Uterus (tissue), 4 donors: Measurements from ENCODE around the gene HSPB8. TPM values are rescaled to one million over a fixed set of nuclear protein-coding genes. Genes with fewer than 3 reads are reported as not detected.
A peak's percentile ranks its signal among the peaks of the same experiment; 100 is the strongest.

Source experiments
- DNase-seq, 2 donors: peaks; one replicate each; pipeline ENCODE4 v3.0.0-alpha.2; 2019 to 2020
- H3K27ac ChIP-seq, 2 donors: fragments of 200-600 bp; sonication (generic); 1 replicate in 1 of 2; 2 replicates in 1 of 2; pipeline ENCODE4 v1.5.1; 2016 to 2018
- H3K27me3 ChIP-seq, 2 donors: fragments of 200-600 bp; sonication (generic); one replicate each; pipeline ENCODE4 v1.5.1; 2018 to 2019; ENCODE audit warnings: control low read depth in 1 of 2
- H3K36me3 ChIP-seq, 2 donors: fragments of 200-600 bp; sonication (generic); one replicate each; pipeline ENCODE4 v1.5.1; 2019; ENCODE audit warnings: control low read depth in 1 of 2
- H3K4me1 ChIP-seq, 2 donors: fragments of 200-600 bp; sonication (generic); one replicate each; pipeline ENCODE4 v1.5.1; 2018 to 2019; ENCODE audit warnings: control low read depth in 1 of 2
- H3K4me3 ChIP-seq, 2 donors: fragments of 200-600 bp; sonication (generic); 1 replicate in 1 of 2; 2 replicates in 1 of 2; pipeline ENCODE4 v1.5.1; 2018 to 2019; ENCODE audit warnings: mild to moderate bottlenecking in 1 of 2
- H3K9me3 ChIP-seq, 2 donors: fragments of 200-600 bp; sonication (generic); one replicate each; pipeline ENCODE4 v1.5.1; 2019; ENCODE audit warnings: control low read depth in 1 of 2
- POLR2A ChIP-seq, 2 donors: fragments of 450-650 bp; IDR thresholded peaks; one replicate each; pipeline ENCODE4 v1.6.1; 2016; ENCODE audit warnings: antibody characterized with exemption in 2 of 2, mild to moderate bottlenecking in 1 of 2, moderate library complexity in 1 of 2
- intact Hi-C: fragments of 100-400 bp; cut with DNase I; formaldehyde crosslinking; loops from one replicate; pipeline ENCODE4 v1.15.1; 2023; ENCODE audit warnings: low total_unique reads
- total RNA-seq, 4 donors: library from RNA; depleted of rRNA in 3 of 4; stranded (reverse); fragments of >200 nt in 3 of 4; gene quantifications; one replicate each; pipeline versions ENCODE4 v1.1.0 to v1.2.4, GENCODE V29; 2014 to 2023
- TF ChIP-seq, protein P1 (sequence below), 4 experiments: fragments of 200-600 bp in 2 of 4; fragments of 450-650 bp in 2 of 4; sonication (generic) in 2 of 4; IDR thresholded peaks; one replicate each; pipeline ENCODE4 v1.5.1; 2016 to 2019; ENCODE audit warnings: antibody characterized with exemption in 4 of 4, mild to moderate bottlenecking in 2 of 4, moderate library complexity in 1 of 4
- donor health status: DM: yes; HTN: yes; CAD: no.

Gene HSPB8
- total RNA-seq, 4 donors from 2014 or later, result 10.6 to 49.7 (median 38.3) TPM

GRCh38 chr12:119181944-119182343 lies 3.2 kb downstream of the HSPB8 start:
- TF ChIP-seq, protein P1, sequence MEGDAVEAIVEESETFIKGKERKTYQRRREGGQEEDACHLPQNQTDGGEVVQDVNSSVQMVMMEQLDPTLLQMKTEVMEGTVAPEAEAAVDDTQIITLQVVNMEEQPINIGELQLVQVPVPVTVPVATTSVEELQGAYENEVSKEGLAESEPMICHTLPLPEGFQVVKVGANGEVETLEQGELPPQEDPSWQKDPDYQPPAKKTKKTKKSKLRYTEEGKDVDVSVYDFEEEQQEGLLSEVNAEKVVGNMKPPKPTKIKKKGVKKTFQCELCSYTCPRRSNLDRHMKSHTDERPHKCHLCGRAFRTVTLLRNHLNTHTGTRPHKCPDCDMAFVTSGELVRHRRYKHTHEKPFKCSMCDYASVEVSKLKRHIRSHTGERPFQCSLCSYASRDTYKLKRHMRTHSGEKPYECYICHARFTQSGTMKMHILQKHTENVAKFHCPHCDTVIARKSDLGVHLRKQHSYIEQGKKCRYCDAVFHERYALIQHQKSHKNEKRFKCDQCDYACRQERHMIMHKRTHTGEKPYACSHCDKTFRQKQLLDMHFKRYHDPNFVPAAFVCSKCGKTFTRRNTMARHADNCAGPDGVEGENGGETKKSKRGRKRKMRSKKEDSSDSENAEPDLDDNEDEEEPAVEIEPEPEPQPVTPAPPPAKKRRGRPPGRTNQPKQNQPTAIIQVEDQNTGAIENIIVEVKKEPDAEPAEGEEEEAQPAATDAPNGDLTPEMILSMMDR (IDR thresholded peaks at IDR 0.05), result no peak
- no peak for TF ChIP-seq POLR2A (IDR thresholded peaks at IDR 0.05)
- peak overlapping the region; percentile 54 to 77 for H3K4me3 ChIP-seq
- intact Hi-C loops, result no loop called here

GRCh38 chr12:119182701-119183493 lies 4.2 kb downstream of the HSPB8 start:
- no peaks in the 10 kb centered on the region for H3K4me1 ChIP-seq

More at GRCh38 chr12:119181944-119182343, 3.2 kb downstream of the HSPB8 start:
- no peaks in the 10 kb centered on the region for H3K27me3 ChIP-seq
- no peak for DNase-seq
- H3K27ac ChIP-seq, result peak overlapping the region; percentile 82 to 94
- no peaks in the 10 kb centered on the region for H3K4me1 ChIP-seq
- H3K36me3 ChIP-seq, result no peaks in the 10 kb centered on the region
- H3K9me3 ChIP-seq, result no peaks in the 10 kb centered on the region

DNA sequence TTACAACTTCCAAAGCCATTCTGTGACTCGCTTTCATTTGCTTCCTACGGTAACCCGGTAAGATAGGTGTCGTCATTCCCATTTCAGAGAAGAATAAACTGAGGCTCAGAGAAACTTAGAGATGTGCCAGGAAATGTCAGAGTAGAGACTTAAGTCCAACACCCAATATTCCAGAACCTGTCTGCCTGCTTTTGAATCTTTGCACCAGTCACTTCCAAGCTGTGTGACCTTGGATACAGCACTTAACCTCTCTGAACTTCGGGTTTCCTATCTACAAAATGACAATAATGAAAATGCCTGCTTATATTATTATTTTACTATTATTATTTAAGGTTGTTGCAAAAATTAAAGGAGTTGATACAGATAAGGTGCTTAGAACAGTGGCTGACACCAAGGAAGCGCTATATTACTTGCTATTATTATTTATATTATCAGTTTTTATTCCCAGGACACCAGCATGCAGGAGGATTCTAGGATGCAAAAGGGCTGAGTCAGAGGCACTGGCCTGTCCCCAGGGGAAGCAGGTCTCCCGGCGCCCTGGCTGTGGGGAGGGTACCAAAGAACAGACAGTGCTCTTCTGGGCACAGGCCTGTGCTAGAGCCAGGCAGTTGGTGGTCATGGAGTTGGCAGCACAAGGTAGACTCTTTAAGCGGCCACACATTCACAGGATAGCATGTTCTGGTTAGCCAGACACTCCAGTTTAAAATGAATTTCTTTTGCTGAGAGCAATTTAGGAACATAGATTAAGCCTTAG lies 5.4 kb downstream of the HSPB8 start:
- Histone ChIP-seq H3K27ac (peak overlapping the region; percentile 82 to 94), H3K27me3 (no peaks in the 10 kb centered on the region), H3K9me3 (no peaks in the 10 kb centered on the region), H3K36me3 (no peaks in the 10 kb centered on the region), H3K4me3 (no peak overlapping the region), H3K4me1 (no peaks in the 10 kb centered on the region)
- DNase-seq, result no peak
- TF ChIP-seq, protein P1 (IDR thresholded peaks at IDR 0.05), result no peak
- TF ChIP-seq POLR2A (IDR thresholded peaks at IDR 0.05), result no peak
- intact Hi-C loops, result no loop called here

More at GRCh38 chr12:119182701-119183493, 4.2 kb downstream of the HSPB8 start:
- H3K4me3 ChIP-seq, result no peak overlapping the region
- peak overlapping the region; percentile 82 to 94 for H3K27ac ChIP-seq
- intact Hi-C loops, result no loop called here
- H3K27me3 ChIP-seq, result no peaks in the 10 kb centered on the region
- H3K36me3 ChIP-seq, result no peaks in the 10 kb centered on the region
- DNase-seq, result no peak
- no peaks in the 10 kb centered on the region for H3K9me3 ChIP-seq
- no peak for TF ChIP-seq POLR2A (IDR thresholded peaks at IDR 0.05)
- TF ChIP-seq, protein P1 (IDR thresholded peaks at IDR 0.05), result no peak

GRCh38 chr12:119195256-119195655 lies 16.5 kb downstream of the HSPB8 start:
- no peaks in the 10 kb centered on the region for H3K9me3 ChIP-seq
- TF ChIP-seq POLR2A (IDR thresholded peaks at IDR 0.05), result no peak
- TF ChIP-seq, protein P1 (IDR thresholded peaks at IDR 0.05), result no peak
- H3K27me3 ChIP-seq, result no peaks in the 10 kb centered on the region
- intact Hi-C loops, result no loop called here
- DNase-seq, result no peak
- H3K4me3 ChIP-seq, result no peak overlapping the region
- H3K27ac ChIP-seq, result no peak overlapping the region
- no peaks in the 10 kb centered on the region for H3K36me3 ChIP-seq
- no peaks in the 10 kb centered on the region for H3K4me1 ChIP-seq

GRCh38 chr12:119198440-119198839 lies 19.7 kb downstream of the HSPB8 start:
- peak overlapping the region; percentile 25 to 30 for H3K27ac ChIP-seq
- intact Hi-C loops, result no loop called here

More at GRCh38 chr12:119198440-119198839, 19.7 kb downstream of the HSPB8 start:
- TF ChIP-seq, protein P1 (IDR thresholded peaks at IDR 0.05), result no peak
- no peak for TF ChIP-seq POLR2A (IDR thresholded peaks at IDR 0.05)
- no peaks in the 10 kb centered on the region for H3K36me3 ChIP-seq
- DNase-seq, result no peak
- H3K9me3 ChIP-seq, result no peaks in the 10 kb centered on the region
- H3K4me3 ChIP-seq, result no peak overlapping the region
- H3K27me3 ChIP-seq, result no peaks in the 10 kb centered on the region
- no peaks in the 10 kb centered on the region for H3K4me1 ChIP-seq
